T-helper 1 cell treated with Interleukin-12 subunit alpha and Interleukin-12 subunit beta and Interleukin-4 antibody, amounts not matched to agents 30 μg/mL and 1 μg/mL, for 36 hours (primary cell): ENCODE data around the gene PCAT6.

Experiments used
- H3K27ac Mint-ChIP-seq: one replicate; pipeline ENCODE4 v1.8.0; 2021; ENCODE audit warnings: mild to moderate bottlenecking, mixed read lengths
- H3K27me3 Mint-ChIP-seq: one replicate; pipeline ENCODE4 v1.8.0; 2021; ENCODE audit warnings: low read depth, mixed read lengths
- H3K36me3 Mint-ChIP-seq: one replicate; pipeline ENCODE4 v1.8.0; 2021; ENCODE audit warnings: low read depth, mixed read lengths
- H3K4me1 Mint-ChIP-seq: one replicate; pipeline ENCODE4 v1.8.0; 2021; ENCODE audit warnings: low read depth, mixed read lengths
- H3K4me3 Mint-ChIP-seq: one replicate; pipeline ENCODE4 v1.8.0; 2021; ENCODE audit warnings: mild to moderate bottlenecking, moderate library complexity, mixed read lengths
- H3K9me3 Mint-ChIP-seq: one replicate; pipeline ENCODE4 v1.8.0; 2021; ENCODE audit warnings: mixed read lengths

The PCAT6 gene

GRCh38 chr1:202802034-202802433 lies 8.7 kb upstream of the PCAT6 start:
- H3K4me3 Mint-ChIP-seq, result no peak overlapping the region
- peaks cover 57% of the 10 kb centered on the region for H3K4me1 Mint-ChIP-seq
- H3K27me3 Mint-ChIP-seq, result no peaks in the 10 kb centered on the region
- H3K36me3 Mint-ChIP-seq, result peaks cover 23% of the 10 kb centered on the region
- no peaks in the 10 kb centered on the region for H3K9me3 Mint-ChIP-seq
- H3K27ac Mint-ChIP-seq, result no peak overlapping the region

- H3K4me3 Mint-ChIP-seq, result no peak overlapping the region
- H3K9me3 Mint-ChIP-seq, result no peaks in the 10 kb centered on the region
- no peaks in the 10 kb centered on the region for H3K27me3 Mint-ChIP-seq
- H3K4me1 Mint-ChIP-seq, result peaks cover 50% of the 10 kb centered on the region
- no peak overlapping the region for H3K27ac Mint-ChIP-seq
- peaks cover 21% of the 10 kb centered on the region for H3K36me3 Mint-ChIP-seq
These were observed 7.5 kb upstream of the PCAT6 start for GRCh38 chr1:202802998-202803932.

- peaks cover 52% of the 10 kb centered on the region for H3K4me1 Mint-ChIP-seq
- peaks cover 7% of the 10 kb centered on the region for H3K27me3 Mint-ChIP-seq
- no peak overlapping the region for H3K4me3 Mint-ChIP-seq
- H3K36me3 Mint-ChIP-seq, result peaks cover 21% of the 10 kb centered on the region
- H3K9me3 Mint-ChIP-seq, result no peaks in the 10 kb centered on the region
- peak overlapping the region; percentile 20 for H3K27ac Mint-ChIP-seq
These were observed 6.6 kb upstream of the PCAT6 start for GRCh38 chr1:202804126-202804525.

- H3K36me3 Mint-ChIP-seq, result peaks cover 14% of the 10 kb centered on the region
These were observed 4.6 kb upstream of the PCAT6 start for GRCh38 chr1:202805886-202806844.

GRCh38 chr1:202806845-202807450 lies 3.8 kb upstream of the PCAT6 start:
- Mint-ChIP-seq H3K4me1 (peaks cover 60% of the 10 kb centered on the region), H3K9me3 (no peaks in the 10 kb centered on the region), H3K27ac (peak overlapping the region; percentile 92), H3K36me3 (peaks cover 14% of the 10 kb centered on the region), H3K4me3 (peak overlapping the region; percentile 90), H3K27me3 (peaks cover 10% of the 10 kb centered on the region)

More at GRCh38 chr1:202805886-202806844, 4.6 kb upstream of the PCAT6 start:
- H3K4me1 Mint-ChIP-seq, result peaks cover 58% of the 10 kb centered on the region
- H3K4me3 Mint-ChIP-seq, result peak overlapping the region; percentile 90
- H3K9me3 Mint-ChIP-seq, result no peaks in the 10 kb centered on the region
- H3K27me3 Mint-ChIP-seq, result peaks cover 10% of the 10 kb centered on the region
- H3K27ac Mint-ChIP-seq, result peak overlapping the region; percentile 92

GRCh38 chr1:202807451-202807925 lies 3.3 kb upstream of the PCAT6 start:
- Mint-ChIP-seq H3K27ac (peak overlapping the region; percentile 41), H3K9me3 (no peaks in the 10 kb centered on the region), H3K36me3 (peaks cover 13% of the 10 kb centered on the region), H3K27me3 (peaks cover 10% of the 10 kb centered on the region), H3K4me1 (peaks cover 63% of the 10 kb centered on the region), H3K4me3 (peak overlapping the region; percentile 78)

GRCh38 chr1:202807926-202808757 lies 2.6 kb upstream of the PCAT6 start, which contains the start of gene KDM5B:
Gene KDM5B, minus strand, starts transcription at chr1:202808421. Its CDS starts 116 bp downstream, at chr1:202808305.
- Mint-ChIP-seq H3K36me3 (peaks cover 9% of the 10 kb centered on the region), H3K4me1 (peaks cover 56% of the 10 kb centered on the region), H3K27me3 (peaks cover 10% of the 10 kb centered on the region), H3K9me3 (no peaks in the 10 kb centered on the region), H3K4me3 (peak within 1 kb of the TSS; percentile 78), H3K27ac (peak within 1 kb of the TSS; percentile 79)

GRCh38 chr1:202809597-202810159 lies 1.1 kb upstream of the PCAT6 start:
- peaks cover 46% of the 10 kb centered on the region for H3K4me1 Mint-ChIP-seq
- H3K9me3 Mint-ChIP-seq, result no peaks in the 10 kb centered on the region
- H3K36me3 Mint-ChIP-seq, result peaks cover 8% of the 10 kb centered on the region
- peak overlapping the region; percentile 69 for H3K27ac Mint-ChIP-seq
- H3K27me3 Mint-ChIP-seq, result peaks cover 12% of the 10 kb centered on the region
- H3K4me3 Mint-ChIP-seq, result peak overlapping the region; percentile 78

GRCh38 chr1:202810193-202810614 lies 550 bp upstream of the PCAT6 start:
- Mint-ChIP-seq H3K4me3 (peak overlapping the region; percentile 93), H3K36me3 (peaks cover 8% of the 10 kb centered on the region), H3K4me1 (peaks cover 44% of the 10 kb centered on the region), H3K27ac (peak overlapping the region; percentile 95), H3K9me3 (no peaks in the 10 kb centered on the region), H3K27me3 (peaks cover 17% of the 10 kb centered on the region)

- H3K36me3 Mint-ChIP-seq, result peaks cover 3% of the 10 kb centered on the region
- H3K27ac Mint-ChIP-seq, result peak overlapping the region; percentile 95
- H3K27me3 Mint-ChIP-seq, result peaks cover 23% of the 10 kb centered on the region
- no peaks in the 10 kb centered on the region for H3K9me3 Mint-ChIP-seq
- H3K4me1 Mint-ChIP-seq, result peaks cover 34% of the 10 kb centered on the region
- peak overlapping the region; percentile 93 for H3K4me3 Mint-ChIP-seq
These were observed 782 bp downstream of the PCAT6 start for GRCh38 chr1:202811296-202812175.

- Mint-ChIP-seq H3K4me1 (peaks cover 33% of the 10 kb centered on the region), H3K36me3 (peaks cover 2% of the 10 kb centered on the region), H3K27me3 (peaks cover 31% of the 10 kb centered on the region), H3K9me3 (no peaks in the 10 kb centered on the region), H3K4me3 (peak overlapping the region; percentile 93), H3K27ac (peak overlapping the region; percentile 87)
These were observed 1.6 kb downstream of the PCAT6 start for GRCh38 chr1:202812176-202813026.
